SHP77 treated with DMSO at 0.1 percent for 48 hours (cell line): ENCODE data around the gene ANXA5.

ENCODE experiments used
- DNase-seq: peaks from one replicate; lab custom pipeline; 2025; lab: John Stamatoyannopoulos, UW

The ANXA5 gene

GRCh38 chr4:121712001-121712651 is 15.3 kb upstream of the ANXA5 start:
- DNase-seq, result no peak

GRCh38 chr4:121711263-121712000 is 14.7 kb upstream of the ANXA5 start:
- DNase-seq, result peak; percentile 41

GRCh38 chr4:121709766-121710405 is 13.1 kb upstream of the ANXA5 start:
- no peak for DNase-seq

- DNase-seq, result no peak
Observed at GRCh38 chr4:121707344-121707743, 10.6 kb upstream of the ANXA5 start.

GRCh38 chr4:121706595-121707021 is 9.8 kb upstream of the ANXA5 start:
- no peak for DNase-seq

- no peak for DNase-seq
Observed at GRCh38 chr4:121705521-121705920, 8.7 kb upstream of the ANXA5 start.

- DNase-seq, result no peak
Observed at GRCh38 chr4:121702136-121702535, 5.4 kb upstream of the ANXA5 start.

- no peak for DNase-seq
Observed at GRCh38 chr4:121701263-121701662, 4.5 kb upstream of the ANXA5 start.

GRCh38 chr4:121698236-121698671 is 1.5 kb upstream of the ANXA5 start:
- no peak for DNase-seq

GRCh38 chr4:121697564-121697963 is 784 bp upstream of the ANXA5 start:
- DNase-seq, result no peak

GRCh38 chr4:121696170-121696580 is 605 bp downstream of the ANXA5 start:
- no peak for DNase-seq

- no peak for DNase-seq
Observed at GRCh38 chr4:121693886-121694285, 2.9 kb downstream of the ANXA5 start.

- no peak for DNase-seq
Observed at GRCh38 chr4:121693450-121693849, 3.3 kb downstream of the ANXA5 start.

GRCh38 chr4:121692261-121692660 is 4.5 kb downstream of the ANXA5 start:
- no peak for DNase-seq

GRCh38 chr4:121690001-121690400 is 6.8 kb downstream of the ANXA5 start:
- DNase-seq, result no peak

- no peak for DNase-seq
Observed at GRCh38 chr4:121688701-121689100, 8.1 kb downstream of the ANXA5 start.

GRCh38 chr4:121688261-121688660 is 8.5 kb downstream of the ANXA5 start:
- no peak for DNase-seq

GRCh38 chr4:121686255-121686654 is 10.5 kb downstream of the ANXA5 start:
- DNase-seq, result no peak

GRCh38 chr4:121685257-121685656 is 11.5 kb downstream of the ANXA5 start:
- DNase-seq, result no peak

- no peak for DNase-seq
Observed at GRCh38 chr4:121684561-121684960, 12.2 kb downstream of the ANXA5 start.

- no peak for DNase-seq
Observed at GRCh38 chr4:121684016-121684415, 12.8 kb downstream of the ANXA5 start.

- no peak for DNase-seq
Observed at GRCh38 chr4:121680571-121680970, 16.2 kb downstream of the ANXA5 start.

GRCh38 chr4:121679951-121680350 is 16.8 kb downstream of the ANXA5 start:
- DNase-seq, result no peak
